GM12878 (cell line): ENCODE data around the gene LTBP4. TPM values are rescaled to one million over a fixed set of nuclear protein-coding genes. Genes with fewer than 3 reads are reported as not detected.

Source experiments
- ATAC-seq: fragments of 200-7000 bp; cut with Tn5 transposase; 3 replicates; pipeline ENCODE4 v1.9.1; 2020; ENCODE audit warnings: mild to moderate bottlenecking, moderate library complexity
- BruUV-seq: library from RNA; stranded (reverse); fragments of 400-500 nt; replicated peaks from 2 replicates; lab custom pipeline; 2021; lab: Mats Ljungman, UMichigan
- CTCF ChIA-PET: fragments of 300-600 bp; sonication (Branson Sonifier 250); formaldehyde crosslinking; extraction: SDS; loops from one replicate; lab custom pipeline; 2021; ENCODE audit warnings: inconsistent platforms; lab: Yijun Ruan, JAX
- POLR2A ChIA-PET: fragments of 350-600 bp; formaldehyde crosslinking; extraction: SDS; loops from one replicate; lab custom pipeline; 2021; ENCODE audit warnings: inconsistent platforms; lab: Charles Lee
- RAD21 ChIA-PET: fragments of 300-600 bp; sonication (Branson Sonifier 250); formaldehyde crosslinking; loops from one replicate; lab custom pipeline; 2023; ENCODE audit warnings: antibody characterized with exemption; ENCODE audit not compliant: unreplicated experiment; lab: Charles Lee
- SMC1A ChIA-PET: fragments of 300-600 bp; sonication (Branson Sonifier 250); formaldehyde crosslinking; loops from one replicate; lab custom pipeline; 2023; ENCODE audit not compliant: unreplicated experiment, uncharacterized antibody; lab: Charles Lee
- DNase-seq: peaks from one replicate; pipeline ENCODE4 v3.0.0-alpha.2; 2011; ENCODE audit warnings: low read depth, low spot score
- FAIRE-seq: peaks from 3 replicates; lab custom pipeline; 2011; peaks lifted over from hg19 to GRCh38; lab: Jason Lieb, UNC
- H2AFZ ChIP-seq: 2 replicates; pipeline ENCODE4 v1.6.0; 2011; ENCODE audit warnings: low read depth, low read length, control low read depth; ENCODE audit not compliant: control insufficient read depth
- H3K27ac ChIP-seq: 2 replicates; pipeline ENCODE4 v1.5.1; 2011; ENCODE audit warnings: control low read depth; ENCODE audit not compliant: control insufficient read depth, insufficient read depth
- H3K27me3 ChIP-seq, 2 experiments: replicated peaks in 1 of 2; 2 replicates each; pipeline versions ENCODE4 v1.6.0 to v1.6.1; 2011; ENCODE audit warnings: low read length in 1 of 2; ENCODE audit not compliant: control insufficient read depth in 2 of 2, insufficient read depth in 2 of 2
- H3K36me3 ChIP-seq, 2 experiments: 2 replicates each; pipeline ENCODE4 v1.5.1; 2011; ENCODE audit warnings: low read length in 1 of 2; ENCODE audit not compliant: control insufficient read depth in 2 of 2, insufficient read depth in 2 of 2
- H3K4me1 ChIP-seq: 2 replicates; pipeline ENCODE4 v1.6.1; 2011; ENCODE audit warnings: mild to moderate bottlenecking, low read length, moderate library complexity, mixed read lengths; ENCODE audit not compliant: control insufficient read depth, insufficient read depth
- H3K4me2 ChIP-seq: 2 replicates; pipeline ENCODE4 v1.6.0; 2011; ENCODE audit warnings: control low read depth; ENCODE audit not compliant: control insufficient read depth, insufficient read depth
- H3K4me3 ChIP-seq: fragments of 200-600 bp; sonication (generic); 2 replicates; pipeline ENCODE4 v1.5.1; 2016
- H3K79me2 ChIP-seq: 2 replicates; pipeline ENCODE4 v1.6.0; 2011; ENCODE audit warnings: low read length; ENCODE audit not compliant: control insufficient read depth, insufficient read depth
- H3K9ac ChIP-seq: 2 replicates; pipeline ENCODE4 v1.8.0; 2011; ENCODE audit warnings: low read length, control low read depth, mixed read lengths; ENCODE audit not compliant: control insufficient read depth, insufficient read depth
- H3K9me3 ChIP-seq: replicated peaks from 3 replicates; pipeline ENCODE4 v1.5.1; 2011; ENCODE audit warnings: mild to moderate bottlenecking, low read length; ENCODE audit not compliant: control insufficient read depth, insufficient read depth
- H4K20me1 ChIP-seq: 2 replicates; pipeline ENCODE4 v1.6.0; 2011; ENCODE audit not compliant: control insufficient read depth, insufficient read depth
- ASH2L ChIP-seq: fragments of 300-600, 200-600 bp; sonication (generic); IDR thresholded peaks from 2 replicates; pipeline ENCODE4 v1.6.1; 2017; ENCODE audit warnings: low read depth, mild to moderate bottlenecking, borderline replicate concordance
- BHLHE40 ChIP-seq, 2 experiments: fragments of 450-650 bp in 1 of 2; IDR thresholded peaks; 2 replicates each; pipeline ENCODE4 v1.6.1; 2011 to 2017; ENCODE audit warnings: low read depth in 2 of 2, borderline replicate concordance in 1 of 2, improper control_type of control experiment in 1 of 2, low read length in 1 of 2, mild to moderate bottlenecking in 1 of 2
- CBX5 ChIP-seq: sonication (generic); IDR thresholded peaks from 2 replicates; pipeline ENCODE4 v1.6.1; 2016; ENCODE audit warnings: low read depth, moderate library complexity, mild to moderate bottlenecking, inconsistent platforms
- DPF2 ChIP-seq: fragments of 450-650 bp; IDR thresholded peaks from 2 replicates; pipeline ENCODE4 v1.6.1; 2017; ENCODE audit warnings: mild to moderate bottlenecking
- EED ChIP-seq: sonication (generic); IDR thresholded peaks from 2 replicates; pipeline ENCODE4 v1.6.1; 2016; ENCODE audit warnings: antibody characterized with exemption, low read depth
- EGR1 ChIP-seq, 2 experiments: IDR thresholded peaks; 1 replicate in 1 of 2; 2 replicates in 1 of 2; pipeline ENCODE4 v1.6.1; 2011 to 2012; ENCODE audit warnings: low read depth in 2 of 2, low read length in 2 of 2, borderline replicate concordance in 1 of 2, mild to moderate bottlenecking in 1 of 2, moderate library complexity in 1 of 2
- HDAC6 ChIP-seq: fragments of 200-600 bp; sonication (generic); IDR thresholded peaks from one replicate; pipeline ENCODE4 v1.8.0; 2017; ENCODE audit warnings: antibody characterized with exemption; ENCODE audit not compliant: unreplicated experiment
- MEF2A ChIP-seq: IDR thresholded peaks from 2 replicates; pipeline ENCODE4 v1.6.1; 2011; ENCODE audit warnings: low read depth, mild to moderate bottlenecking, low read length, moderate library complexity; ENCODE audit not compliant: insufficient read depth
- MLLT1 ChIP-seq: fragments of 450-650 bp; IDR thresholded peaks from 2 replicates; pipeline ENCODE4 v1.6.1; 2016; ENCODE audit warnings: mild to moderate bottlenecking
- MTA3 ChIP-seq: IDR thresholded peaks from 2 replicates; pipeline ENCODE4 v1.6.1; 2012; ENCODE audit warnings: low read length, inconsistent platforms, borderline replicate concordance
- NRF1 ChIP-seq: conservative IDR thresholded peaks from 2 replicates; pipeline ENCODE4 v1.6.1; 2011; ENCODE audit warnings: mild to moderate bottlenecking, low read depth, low read length, improper control_type of control experiment
- PKNOX1 ChIP-seq: fragments of 450-650 bp; IDR thresholded peaks from 2 replicates; pipeline ENCODE4 v1.6.1; 2016; ENCODE audit warnings: mild to moderate bottlenecking
- RCOR1 ChIP-seq: conservative IDR thresholded peaks from 2 replicates; pipeline ENCODE4 v1.6.1; 2012; ENCODE audit warnings: low read depth, low read length, improper control_type of control experiment
- SIN3A ChIP-seq: IDR thresholded peaks from 2 replicates; pipeline ENCODE4 v1.6.1; 2012; ENCODE audit warnings: low read depth, low read length, improper control_type of control experiment
- SREBF1 ChIP-seq: IDR thresholded peaks from 2 replicates; pipeline ENCODE4 v1.6.1; 2012; ENCODE audit warnings: mild to moderate bottlenecking, low read length
- TCF12 ChIP-seq: IDR thresholded peaks from 2 replicates; pipeline ENCODE4 v1.6.1; 2011; ENCODE audit warnings: low read depth, mild to moderate bottlenecking, low read length
- ZNF24 ChIP-seq: fragments of 450-650 bp; IDR thresholded peaks from 2 replicates; pipeline ENCODE4 v1.6.1; 2017; ENCODE audit warnings: antibody characterized with exemption, mild to moderate bottlenecking
- WGBS: methylation state at CpG from one replicate; pipeline ENCODE4 v1.1.6; 2016; ENCODE audit warnings: low lambda C conversion rate; ENCODE audit not compliant: insufficient replicate concordance, insufficient coverage; ENCODE audit errors: missing lambda C conversion rate; 5-methylcytosine and 5-hydroxymethylcytosine counted together
- in situ Hi-C: fragments of 300-500 bp; cut with MboI; formaldehyde crosslinking; loops from 9 replicates; pipeline ENCODE4 v1.14.3; 2018; ENCODE audit warnings: mixed read lengths
- intact Hi-C: fragments of 100-400 bp; cut with micrococcal nuclease; formaldehyde crosslinking; loops from one replicate; pipeline ENCODE4 v1.14.2; 2022; ENCODE audit not compliant: unreplicated experiment
- polyA plus RNA-seq, 11 experiments: library from polyadenylated mRNA; depleted of rRNA in 4 of 11; unstranded in 6 of 11; stranded (reverse) in 5 of 11; fragments of >200 nt; fragmentation: Nextera tagmentation in 4 of 11; fragmentation: Illumina TruSeq in 1 of 11; extraction: Ambion mirVana in 4 of 11; extraction: Trizol in 1 of 11; gene quantifications; 1 replicate in 1 of 11; 2 replicates in 10 of 11; pipeline versions ENCODE4 v1.2.1 to v1.2.3, GENCODE V29; 2011 to 2016; ENCODE audit warnings: inconsistent platforms in 2 of 11, missing spikeins in 2 of 11, low read depth in 1 of 11
- total RNA-seq, 4 experiments: library from RNA; depleted of rRNA in 3 of 4; stranded (reverse); fragments of >200 nt in 3 of 4; fragmentation: Illumina TruSeq in 1 of 4; extraction: Trizol in 1 of 4; gene quantifications; 2 replicates each; pipeline versions ENCODE4 v1.2.1 to v1.2.3, GENCODE V29; 2013 to 2021

The LTBP4 gene
- total and polyA plus RNA-seq, 10 of the 15 experiments (the other 5 are each of a cell fraction or from before 2014, with no cell fraction given), result 0.09 to 34.6 (median 8.5) TPM; not detected in 1

GRCh38 chr19:40677156-40677555 lies 76.0 kb downstream of the LTBP4 start:
- DNase-seq, result no peak
- ChIA-PET SMC1A (no interaction called here), RAD21 (no interaction called here), CTCF (no interaction called here), POLR2A (no interaction called here)
- no TSS peak for BruUV-seq
- WGBS, result 98% methylated on average over 20 of the region's 23 CpGs
- Histone ChIP-seq H2AFZ (no peak overlapping the region), H3K9me3 (no peaks in the 10 kb centered on the region), H3K4me2 (no peak overlapping the region), H4K20me1 (no peaks in the 10 kb centered on the region), H3K27me3 (no peaks in the 10 kb centered on the region), H3K36me3 (no peaks in the 10 kb centered on the region; a peak in 1 of 4 replicates), H3K79me2 (no peaks in the 10 kb centered on the region), H3K27ac (no peak overlapping the region), H3K4me3 (no peak overlapping the region), H3K9ac (no peak overlapping the region)
- in situ Hi-C loops, result no loop called here
- intact Hi-C loops, result no loop called here
- no peak for FAIRE-seq
- TF ChIP-seq DPF2 (no peak), TCF12 (no peak), SIN3A (no peak), CBX5 (no peak), SREBF1 (no peak), MTA3 (no peak), NRF1 (no peak), PKNOX1 (no peak), MLLT1 (no peak), MEF2A (no peak), EGR1 (IDR thresholded peaks at IDR 0.05; ENCODE audit: borderline replicate concordance in 1 of 2, low read depth in 2 of 2, low read length in 2 of 2) (no peak), ZNF24 (no peak), RCOR1 (no peak), BHLHE40 (IDR thresholded peaks at IDR 0.05; ENCODE audit: borderline replicate concordance in 1 of 2, low read depth in 2 of 2, low read length in 1 of 2) (no peak), HDAC6 (no peak), ASH2L (no peak), EED (no peak)
- TF ChIP-seq, all 136 proteins: peak for 0
- no peaks in the 10 kb centered on the region for H3K4me1 ChIP-seq
- no peak for ATAC-seq

Other genes starting within 250 kb of the LTBP4 start
Only the 7 nearest of the 16 such genes appear.
- gene BLVRB, start 135.6 kb upstream of the LTBP4 start, total RNA-seq (2014; rRNA removed), result 47.5 and 48.3 TPM in 2 replicates
- 21.2 and 21.7 TPM in 2 replicates for gene BLVRB, start 135.6 kb upstream of the LTBP4 start, total RNA-seq (2014; rRNA removed; fragmentation: Illumina TruSeq; extraction: Trizol)
- 30.0 and 31.6 TPM in 2 replicates for gene BLVRB, start 135.6 kb upstream of the LTBP4 start, total RNA-seq (2021)
- gene BLVRB, start 135.6 kb upstream of the LTBP4 start, polyA plus RNA-seq (2011; rRNA removed), result 10.9 and 23.9 TPM in 2 replicates
- gene BLVRB, start 135.6 kb upstream of the LTBP4 start, polyA plus RNA-seq (2014; fragmentation: Illumina TruSeq; extraction: Trizol), result 2.5 and 11.3 TPM in 2 replicates
- 10 to 100 TPM in 1 of 2 experiments, 1 to 10 TPM in 1; 6.3 to 16.3 TPM for gene BLVRB, start 135.6 kb upstream of the LTBP4 start, polyA plus RNA-seq (2014; fragmentation: Nextera tagmentation; extraction: Ambion mirVana)
- 53.3 and 58.1 TPM in 2 replicates for gene BLVRB, start 135.6 kb upstream of the LTBP4 start, polyA plus RNA-seq (2014; rRNA removed)
- 10 to 100 TPM; 38.9 to 42.7 TPM for gene BLVRB, start 135.6 kb upstream of the LTBP4 start, polyA plus RNA-seq (2016; fragmentation: Nextera tagmentation; extraction: Ambion mirVana)
- 0.34 and 0.54 TPM in 2 replicates for gene SPTBN4, start 134.4 kb upstream of the LTBP4 start, total RNA-seq (2014; rRNA removed)
- 0.14 and 0.22 TPM in 2 replicates for gene SPTBN4, start 134.4 kb upstream of the LTBP4 start, total RNA-seq (2014; rRNA removed; fragmentation: Illumina TruSeq; extraction: Trizol)
- gene SPTBN4, start 134.4 kb upstream of the LTBP4 start, total RNA-seq (2021), result 0.18 and 0.69 TPM in 2 replicates
- gene SPTBN4, start 134.4 kb upstream of the LTBP4 start, polyA plus RNA-seq (2011; rRNA removed), result 0.46 and 0.57 TPM in 2 replicates
- gene SPTBN4, start 134.4 kb upstream of the LTBP4 start, polyA plus RNA-seq (2014; fragmentation: Illumina TruSeq; extraction: Trizol), result 0.24 TPM in 1 of 2 replicates, not detected in the other
- gene SPTBN4, start 134.4 kb upstream of the LTBP4 start, polyA plus RNA-seq (2014; fragmentation: Nextera tagmentation; extraction: Ambion mirVana), result under 1 TPM in 1 of 2 experiments, not detected in 1; 0.04 TPM
- gene SPTBN4, start 134.4 kb upstream of the LTBP4 start, polyA plus RNA-seq (2014; rRNA removed), result 0.50 and 0.56 TPM in 2 replicates
- gene SPTBN4, start 134.4 kb upstream of the LTBP4 start, polyA plus RNA-seq (2016; fragmentation: Nextera tagmentation; extraction: Ambion mirVana), result 1 to 10 TPM in 1 of 2 experiments, under 1 TPM in 1; 0.64 to 1.1 TPM
- 60.8 and 79.0 TPM in 2 replicates for gene SHKBP1, start 24.5 kb upstream of the LTBP4 start, total RNA-seq (2014; rRNA removed)
- gene SHKBP1, start 24.5 kb upstream of the LTBP4 start, total RNA-seq (2014; rRNA removed; fragmentation: Illumina TruSeq; extraction: Trizol), result 22.9 and 26.0 TPM in 2 replicates
- gene SHKBP1, start 24.5 kb upstream of the LTBP4 start, total RNA-seq (2021), result 111 and 115 TPM in 2 replicates
- 17.5 and 38.8 TPM in 2 replicates for gene SHKBP1, start 24.5 kb upstream of the LTBP4 start, polyA plus RNA-seq (2011; rRNA removed)
- 30.6 and 55.0 TPM in 2 replicates for gene SHKBP1, start 24.5 kb upstream of the LTBP4 start, polyA plus RNA-seq (2014; fragmentation: Illumina TruSeq; extraction: Trizol)
- 10 to 100 TPM in 1 of 2 experiments, 1 to 10 TPM in 1; 2.3 to 15.1 TPM for gene SHKBP1, start 24.5 kb upstream of the LTBP4 start, polyA plus RNA-seq (2014; fragmentation: Nextera tagmentation; extraction: Ambion mirVana)
- gene SHKBP1, start 24.5 kb upstream of the LTBP4 start, polyA plus RNA-seq (2014; rRNA removed), result 96.3 and 111 TPM in 2 replicates
- gene SHKBP1, start 24.5 kb upstream of the LTBP4 start, polyA plus RNA-seq (2016; fragmentation: Nextera tagmentation; extraction: Ambion mirVana), result 100 to 1,000 TPM; 112 to 123 TPM
- 1.5 and 3.1 TPM in 2 replicates for gene NUMBL, start 89.3 kb downstream of the LTBP4 start, total RNA-seq (2014; rRNA removed)
- gene NUMBL, start 89.3 kb downstream of the LTBP4 start, total RNA-seq (2014; rRNA removed; fragmentation: Illumina TruSeq; extraction: Trizol), result 1.1 and 1.2 TPM in 2 replicates
- 8.4 and 9.4 TPM in 2 replicates for gene NUMBL, start 89.3 kb downstream of the LTBP4 start, total RNA-seq (2021)
- gene NUMBL, start 89.3 kb downstream of the LTBP4 start, polyA plus RNA-seq (2011; rRNA removed), result 1.9 and 3.7 TPM in 2 replicates
- 1.4 and 1.7 TPM in 2 replicates for gene NUMBL, start 89.3 kb downstream of the LTBP4 start, polyA plus RNA-seq (2014; fragmentation: Illumina TruSeq; extraction: Trizol)
- gene NUMBL, start 89.3 kb downstream of the LTBP4 start, polyA plus RNA-seq (2014; fragmentation: Nextera tagmentation; extraction: Ambion mirVana), result under 1 TPM; 0.16 to 0.26 TPM
- gene NUMBL, start 89.3 kb downstream of the LTBP4 start, polyA plus RNA-seq (2014; rRNA removed), result 3.6 and 6.2 TPM in 2 replicates
- gene NUMBL, start 89.3 kb downstream of the LTBP4 start, polyA plus RNA-seq (2016; fragmentation: Nextera tagmentation; extraction: Ambion mirVana), result 1 to 10 TPM; 1.5 to 2.0 TPM
- gene COQ8B, start 115.5 kb downstream of the LTBP4 start, total RNA-seq (2014; rRNA removed), result 22.5 and 26.7 TPM in 2 replicates
- 13.2 and 13.6 TPM in 2 replicates for gene COQ8B, start 115.5 kb downstream of the LTBP4 start, total RNA-seq (2014; rRNA removed; fragmentation: Illumina TruSeq; extraction: Trizol)
- 30.4 and 38.8 TPM in 2 replicates for gene COQ8B, start 115.5 kb downstream of the LTBP4 start, total RNA-seq (2021)
- gene COQ8B, start 115.5 kb downstream of the LTBP4 start, polyA plus RNA-seq (2011; rRNA removed), result 16.9 and 30.1 TPM in 2 replicates
- 2.5 and 7.6 TPM in 2 replicates for gene COQ8B, start 115.5 kb downstream of the LTBP4 start, polyA plus RNA-seq (2014; fragmentation: Illumina TruSeq; extraction: Trizol)
- gene COQ8B, start 115.5 kb downstream of the LTBP4 start, polyA plus RNA-seq (2014; fragmentation: Nextera tagmentation; extraction: Ambion mirVana), result under 1 TPM; 0.39 to 0.57 TPM
- 34.8 and 37.1 TPM in 2 replicates for gene COQ8B, start 115.5 kb downstream of the LTBP4 start, polyA plus RNA-seq (2014; rRNA removed)
- 10 to 100 TPM; 16.5 to 17.2 TPM for gene COQ8B, start 115.5 kb downstream of the LTBP4 start, polyA plus RNA-seq (2016; fragmentation: Nextera tagmentation; extraction: Ambion mirVana)
- 4.7 and 5.3 TPM in 2 replicates for gene ITPKC, start 115.7 kb downstream of the LTBP4 start, total RNA-seq (2014; rRNA removed)
- gene ITPKC, start 115.7 kb downstream of the LTBP4 start, total RNA-seq (2014; rRNA removed; fragmentation: Illumina TruSeq; extraction: Trizol), result 3.5 and 3.9 TPM in 2 replicates
- 6.3 and 6.5 TPM in 2 replicates for gene ITPKC, start 115.7 kb downstream of the LTBP4 start, total RNA-seq (2021)
- gene ITPKC, start 115.7 kb downstream of the LTBP4 start, polyA plus RNA-seq (2011; rRNA removed), result 3.7 and 6.4 TPM in 2 replicates
- gene ITPKC, start 115.7 kb downstream of the LTBP4 start, polyA plus RNA-seq (2014; fragmentation: Illumina TruSeq; extraction: Trizol), result 1.7 and 3.3 TPM in 2 replicates
- gene ITPKC, start 115.7 kb downstream of the LTBP4 start, polyA plus RNA-seq (2014; fragmentation: Nextera tagmentation; extraction: Ambion mirVana), result under 1 TPM; 0.03 to 0.26 TPM
- gene ITPKC, start 115.7 kb downstream of the LTBP4 start, polyA plus RNA-seq (2014; rRNA removed), result 6.0 and 7.6 TPM in 2 replicates
- 1 to 10 TPM; 1.3 to 3.5 TPM for gene ITPKC, start 115.7 kb downstream of the LTBP4 start, polyA plus RNA-seq (2016; fragmentation: Nextera tagmentation; extraction: Ambion mirVana)
- 2.9 and 5.4 TPM in 2 replicates for gene ACTMAP, start 149.1 kb downstream of the LTBP4 start, total RNA-seq (2014; rRNA removed)
- gene ACTMAP, start 149.1 kb downstream of the LTBP4 start, total RNA-seq (2014; rRNA removed; fragmentation: Illumina TruSeq; extraction: Trizol), result 2.3 and 3.0 TPM in 2 replicates
- 22.9 and 26.2 TPM in 2 replicates for gene ACTMAP, start 149.1 kb downstream of the LTBP4 start, total RNA-seq (2021)
- gene ACTMAP, start 149.1 kb downstream of the LTBP4 start, polyA plus RNA-seq (2011; rRNA removed), result 4.0 and 10.0 TPM in 2 replicates
- 15.5 and 15.7 TPM in 2 replicates for gene ACTMAP, start 149.1 kb downstream of the LTBP4 start, polyA plus RNA-seq (2014; fragmentation: Illumina TruSeq; extraction: Trizol)
- gene ACTMAP, start 149.1 kb downstream of the LTBP4 start, polyA plus RNA-seq (2014; fragmentation: Nextera tagmentation; extraction: Ambion mirVana), result 1 to 10 TPM; 4.7 to 8.2 TPM
- 12.2 and 13.3 TPM in 2 replicates for gene ACTMAP, start 149.1 kb downstream of the LTBP4 start, polyA plus RNA-seq (2014; rRNA removed)
- gene ACTMAP, start 149.1 kb downstream of the LTBP4 start, polyA plus RNA-seq (2016; fragmentation: Nextera tagmentation; extraction: Ambion mirVana), result 10 to 100 TPM; 16.1 to 20.8 TPM